PC-9 (cell line): ENCODE data around the gene KRT9. TPM values are rescaled to one million over a fixed set of nuclear protein-coding genes. Genes with fewer than 3 reads are reported as not detected.

Source experiments
- BruUV-seq: library from RNA; stranded (reverse); fragments of 400-500 nt; replicated peaks from 2 replicates; lab custom pipeline; 2021; lab: Mats Ljungman, UMichigan
- CTCF ChIA-PET: fragments of 300-600 bp; sonication (Branson Sonifier 250); formaldehyde crosslinking; loops from one replicate; lab custom pipeline; 2022; ENCODE audit warnings: antibody characterized with exemption; lab: Charles Lee
- POLR2A ChIA-PET: fragments of 300-600 bp; sonication (Branson Sonifier 250); formaldehyde crosslinking; loops from one replicate; lab custom pipeline; 2022; ENCODE audit warnings: antibody characterized with exemption; ENCODE audit not compliant: unreplicated experiment; lab: Charles Lee
- DNase-seq, 2 experiments: peaks; one replicate each; pipeline versions ENCODE4 v3.0.0 to v3.0.0-alpha.2; 2015 to 2022; ENCODE audit warnings: mixed read lengths in 1 of 2
- H2AFZ ChIP-seq: fragments of 200-600 bp; sonication (generic); 2 replicates; pipeline ENCODE4 v1.8.1; 2017; ENCODE audit warnings: antibody characterized with exemption
- H3F3A ChIP-seq: fragments of 200-600 bp; sonication (generic); 2 replicates; pipeline ENCODE4 v1.8.1; 2017; ENCODE audit warnings: antibody characterized with exemption, mild to moderate bottlenecking, low read depth; ENCODE audit not compliant: insufficient read depth
- H3K27ac ChIP-seq: fragments of 200-600 bp; sonication (generic); 2 replicates; pipeline ENCODE4 v1.6.1; 2016; ENCODE audit warnings: mixed run types
- H3K27me3 ChIP-seq: fragments of 200-600 bp; sonication (generic); 2 replicates; pipeline ENCODE4 v1.6.1; 2016; ENCODE audit warnings: low read depth, mixed run types; ENCODE audit not compliant: insufficient read depth
- H3K36me3 ChIP-seq: fragments of 200-600 bp; sonication (generic); 2 replicates; pipeline ENCODE4 v1.6.1; 2016; ENCODE audit warnings: low read depth, mixed run types
- H3K4me1 ChIP-seq: fragments of 200-600 bp; sonication (generic); replicated peaks from 2 replicates; pipeline ENCODE4 v1.6.1; 2016; ENCODE audit warnings: mixed run types; ENCODE audit not compliant: insufficient read depth
- H3K4me2 ChIP-seq: fragments of 200-600 bp; sonication (generic); 2 replicates; pipeline ENCODE4 v1.6.1; 2017; ENCODE audit warnings: mixed run types
- H3K4me3 ChIP-seq: fragments of 200-600 bp; sonication (generic); 2 replicates; pipeline ENCODE4 v1.6.1; 2016; ENCODE audit warnings: mixed run types
- H3K79me2 ChIP-seq: fragments of 200-600 bp; sonication (generic); 2 replicates; pipeline ENCODE4 v1.6.1; 2017; ENCODE audit warnings: low read depth, mixed run types
- H3K9me2 ChIP-seq: fragments of 200-600 bp; sonication (generic); 2 replicates; pipeline ENCODE4 v1.8.1; 2017; ENCODE audit warnings: mild to moderate bottlenecking; ENCODE audit not compliant: insufficient read depth
- H3K9me3 ChIP-seq: fragments of 200-600 bp; sonication (generic); 2 replicates; pipeline ENCODE4 v1.8.1; 2016; ENCODE audit warnings: low read depth; ENCODE audit not compliant: insufficient read depth
- H4K20me1 ChIP-seq: fragments of 200-600 bp; sonication (generic); 2 replicates; pipeline ENCODE4 v1.8.1; 2017; ENCODE audit not compliant: insufficient read depth
- EZH2 ChIP-seq: fragments of 200-600 bp; sonication (generic); IDR thresholded peaks from 2 replicates; pipeline ENCODE4 v1.8.0; 2017; ENCODE audit warnings: antibody characterized with exemption, low read depth
- intact Hi-C: fragments of 100-400 bp; cut with micrococcal nuclease; formaldehyde crosslinking; loops from one replicate; pipeline ENCODE4 v1.10.0; 2022; ENCODE audit not compliant: unreplicated experiment
- total RNA-seq: library from RNA; stranded (reverse); gene quantifications from 2 replicates; pipeline ENCODE4 v1.2.3, GENCODE V29; 2021
- TF ChIP-seq, protein P1 (sequence below): fragments of 200-600 bp; sonication (generic); conservative IDR thresholded peaks from 2 replicates; pipeline ENCODE4 v1.6.1; 2017; ENCODE audit warnings: mixed run types, antibody characterized with exemption, mild to moderate bottlenecking, moderate library complexity

Gene KRT9
- total RNA-seq, 1 experiment from 2014 or later = 0.55 TPM

GRCh38 chr17:41589301-41589700 lies 17.4 kb upstream of the KRT9 start:
- no peak overlapping the region for H3K4me2 ChIP-seq
- intact Hi-C loops = no loop called here
- POLR2A ChIA-PET = no interaction called here
- H3K27me3 ChIP-seq = no peaks in the 10 kb centered on the region
- no TSS peak for BruUV-seq
- H3K36me3 ChIP-seq = no peaks in the 10 kb centered on the region
- no peaks in the 10 kb centered on the region for H3K79me2 ChIP-seq
- H3K27ac ChIP-seq = no peak overlapping the region
- CTCF ChIA-PET = interaction anchor here (0.6 kb wide), 1 partner anchor 233 kb away, joined by 6 read pairs; no protein-coding TSS in a partner anchor
- no peaks in the 10 kb centered on the region for H3K9me2 ChIP-seq
- peaks cover 8% of the 10 kb centered on the region; the same call in 1 of the 2 replicates for H3F3A ChIP-seq
- DNase-seq = no peak
- no peaks in the 10 kb centered on the region for H4K20me1 ChIP-seq
- TF ChIP-seq, protein P1, sequence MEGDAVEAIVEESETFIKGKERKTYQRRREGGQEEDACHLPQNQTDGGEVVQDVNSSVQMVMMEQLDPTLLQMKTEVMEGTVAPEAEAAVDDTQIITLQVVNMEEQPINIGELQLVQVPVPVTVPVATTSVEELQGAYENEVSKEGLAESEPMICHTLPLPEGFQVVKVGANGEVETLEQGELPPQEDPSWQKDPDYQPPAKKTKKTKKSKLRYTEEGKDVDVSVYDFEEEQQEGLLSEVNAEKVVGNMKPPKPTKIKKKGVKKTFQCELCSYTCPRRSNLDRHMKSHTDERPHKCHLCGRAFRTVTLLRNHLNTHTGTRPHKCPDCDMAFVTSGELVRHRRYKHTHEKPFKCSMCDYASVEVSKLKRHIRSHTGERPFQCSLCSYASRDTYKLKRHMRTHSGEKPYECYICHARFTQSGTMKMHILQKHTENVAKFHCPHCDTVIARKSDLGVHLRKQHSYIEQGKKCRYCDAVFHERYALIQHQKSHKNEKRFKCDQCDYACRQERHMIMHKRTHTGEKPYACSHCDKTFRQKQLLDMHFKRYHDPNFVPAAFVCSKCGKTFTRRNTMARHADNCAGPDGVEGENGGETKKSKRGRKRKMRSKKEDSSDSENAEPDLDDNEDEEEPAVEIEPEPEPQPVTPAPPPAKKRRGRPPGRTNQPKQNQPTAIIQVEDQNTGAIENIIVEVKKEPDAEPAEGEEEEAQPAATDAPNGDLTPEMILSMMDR = no peak
- no peak for TF ChIP-seq EZH2
- no peak overlapping the region for H2AFZ ChIP-seq
- H3K4me1 ChIP-seq = peaks cover 17% of the 10 kb centered on the region
- H3K9me3 ChIP-seq = no peaks in the 10 kb centered on the region
- no peak overlapping the region for H3K4me3 ChIP-seq

GRCh38 chr17:41588126-41588810 lies 16.4 kb upstream of the KRT9 start:
- Histone ChIP-seq H3K36me3 (no peaks in the 10 kb centered on the region), H3K9me3 (no peaks in the 10 kb centered on the region), H4K20me1 (no peaks in the 10 kb centered on the region), H3K27me3 (no peaks in the 10 kb centered on the region), H3K27ac (no peak overlapping the region), H3K4me1 (peaks cover 7% of the 10 kb centered on the region), H3K4me2 (no peak overlapping the region), H3K4me3 (no peak overlapping the region), H2AFZ (no peak overlapping the region), H3F3A (peaks cover 1% of the 10 kb centered on the region; the same call in 1 of the 2 replicates), H3K9me2 (no peaks in the 10 kb centered on the region), H3K79me2 (no peaks in the 10 kb centered on the region)
- POLR2A ChIA-PET = interaction anchor here (0.6 kb wide), 1 partner anchor 228 kb away, joined by 3 read pairs; no protein-coding TSS in a partner anchor
- BruUV-seq = no TSS peak
- intact Hi-C loops = no loop called here
- CTCF ChIA-PET = interaction anchor here (0.6 kb wide), 1 partner anchor 232 kb away, joined by 6 read pairs; no protein-coding TSS in a partner anchor
- TF ChIP-seq, protein P1 = no peak
- no peak for TF ChIP-seq EZH2
- no peak for DNase-seq

- CTCF ChIA-PET = no interaction called here
Observed at GRCh38 chr17:41586863-41587495, 15.1 kb upstream of the KRT9 start, which contains the start of gene KRT14. Gene KRT14, minus strand, starts transcription at chr17:41586895. Its CDS starts 61 bp downstream, at chr17:41586834.

More at GRCh38 chr17:41586863-41587495, 15.1 kb upstream of the KRT9 start, which contains the start of gene KRT14:
- Histone ChIP-seq H4K20me1 (no peaks in the 10 kb centered on the region), H3K9me3 (no peaks in the 10 kb centered on the region), H3K4me2 (no peak within 1 kb of the TSS), H3K27ac (no peak within 1 kb of the TSS), H3K79me2 (no peaks in the 10 kb centered on the region), H2AFZ (no peak within 1 kb of the TSS), H3K4me3 (no peak within 1 kb of the TSS), H3F3A (no peaks in the 10 kb centered on the region; the same call in 1 of the 2 replicates), H3K4me1 (peaks cover 10% of the 10 kb centered on the region), H3K27me3 (no peaks in the 10 kb centered on the region), H3K36me3 (no peaks in the 10 kb centered on the region), H3K9me2 (no peaks in the 10 kb centered on the region)
- POLR2A ChIA-PET = no interaction called here
- DNase-seq = no peak
- intact Hi-C loops = no loop called here
- no peak for TF ChIP-seq EZH2
- TF ChIP-seq, protein P1 = no peak
- BruUV-seq = no TSS peak
